HK-2 (cell line): ENCODE measurements around the gene SPIRE2.
A peak's percentile ranks its signal among the peaks of the same experiment; 100 is the strongest.
"Not testable (repeated sequence)": the region's sequence is repeated elsewhere in the genome, so short reads cannot be mapped to it uniquely, and the experiment has no call there.

Experiments used
- DNase-seq: peaks from one replicate; pipeline ENCODE4 v3.0.0-alpha.2; 2018; ENCODE audit not compliant: unreplicated experiment

SPIRE2 gene

GRCh38 chr16:89828199-89828869, at the start of gene SPIRE2:
Gene SPIRE2, plus strand, starts transcription at chr16:89828475. Its CDS starts 76 bp downstream, at chr16:89828551.
- peak; percentile 72 for DNase-seq

- DNase-seq: no peak
Observed at GRCh38 chr16:89779231-89779908, 48.9 kb upstream of the SPIRE2 start.

- no peak for DNase-seq
Observed at GRCh38 chr16:89779909-89780305, 48.4 kb upstream of the SPIRE2 start.

GRCh38 chr16:89782489-89782888, 45.8 kb upstream of the SPIRE2 start:
- DNase-seq: no peak

GRCh38 chr16:89783952-89784351, 44.3 kb upstream of the SPIRE2 start:
- DNase-seq: not testable (repeated sequence)

GRCh38 chr16:89784406-89784805, 43.9 kb upstream of the SPIRE2 start:
- DNase-seq: no peak

- no peak for DNase-seq
Observed at GRCh38 chr16:89785523-89786155, 42.6 kb upstream of the SPIRE2 start.

GRCh38 chr16:89786474-89787364, 41.6 kb upstream of the SPIRE2 start:
- no peak for DNase-seq

- DNase-seq: no peak
Observed at GRCh38 chr16:89787365-89787805, 40.9 kb upstream of the SPIRE2 start.

- DNase-seq: no peak
Observed at GRCh38 chr16:89791278-89791995, 36.8 kb upstream of the SPIRE2 start.

- DNase-seq: not testable (repeated sequence)
Observed at GRCh38 chr16:89793092-89793491, 35.2 kb upstream of the SPIRE2 start.

- no peak for DNase-seq
Observed at GRCh38 chr16:89793955-89794354, 34.3 kb upstream of the SPIRE2 start.

GRCh38 chr16:89795676-89796075, 32.6 kb upstream of the SPIRE2 start:
- no peak for DNase-seq

- no peak for DNase-seq
Observed at GRCh38 chr16:89796104-89796503, 32.2 kb upstream of the SPIRE2 start.

GRCh38 chr16:89798126-89798525, 30.1 kb upstream of the SPIRE2 start:
- no peak for DNase-seq

GRCh38 chr16:89798832-89799370, 29.4 kb upstream of the SPIRE2 start:
- DNase-seq: no peak

- no peak for DNase-seq
Observed at GRCh38 chr16:89801800-89802199, 26.5 kb upstream of the SPIRE2 start.

GRCh38 chr16:89805136-89805905, 23.0 kb upstream of the SPIRE2 start:
- no peak for DNase-seq

- not testable (repeated sequence) for DNase-seq
Observed at GRCh38 chr16:89806589-89807193, 21.6 kb upstream of the SPIRE2 start.

- no peak for DNase-seq
Observed at GRCh38 chr16:89808475-89808874, 19.8 kb upstream of the SPIRE2 start.
